HepG2 (cell line): ENCODE results near the gene TXNDC11. TPM values are rescaled to one million over a fixed set of nuclear protein-coding genes. Genes with fewer than 3 reads are reported as not detected.

Experiments used
- ATAC-seq: fragments of 200-7000 bp; cut with Tn5 transposase; 3 replicates; pipeline ENCODE4 v1.9.1; 2020; ENCODE audit warnings: mild to moderate bottlenecking, moderate library complexity
- BruUV-seq: library from RNA; stranded (reverse); fragments of 400-500 nt; replicated peaks from 2 replicates; lab custom pipeline; 2021; lab: Mats Ljungman, UMichigan
- CTCF ChIA-PET: fragments of 300-600 bp; formaldehyde crosslinking; extraction: SDS; loops from one replicate; lab custom pipeline; 2021; ENCODE audit warnings: low total read pairs, inconsistent platforms, low intra/inter-chr PET ratio; lab: Yijun Ruan, JAX
- POLR2A ChIA-PET: fragments of 350-600 bp; sonication (Branson Sonifier 250); formaldehyde crosslinking; loops from one replicate; lab custom pipeline; 2020; ENCODE audit warnings: antibody characterized with exemption, inconsistent platforms; lab: Yijun Ruan, JAX
- DNase-seq: peaks from one replicate; pipeline ENCODE4 v3.0.0-alpha.2; 2015; ENCODE audit warnings: low spot score
- FAIRE-seq: peaks from 3 replicates; lab custom pipeline; 2011; peaks lifted over from hg19 to GRCh38; lab: Jason Lieb, UNC
- H2AFZ ChIP-seq: one replicate; pipeline ENCODE4 v1.6.1; 2011; ENCODE audit warnings: low read length, inconsistent platforms
- H3K27ac ChIP-seq: fragments of 300-600 bp; 3 replicates; pipeline ENCODE4 v1.8.0; 2011; ENCODE audit warnings: mixed run types, mild to moderate bottlenecking, mixed read lengths, low read length, inconsistent platforms; ENCODE audit not compliant: insufficient read depth; ENCODE audit errors: extremely low read length
- H3K27me3 ChIP-seq, 2 experiments: fragments of 200-600 bp in 1 of 2; 2 replicates in 1 of 2; 3 replicates in 1 of 2; pipeline versions ENCODE4 v1.6.0 to v1.8.0; 2011; ENCODE audit warnings: low read length in 2 of 2, mild to moderate bottlenecking in 2 of 2, moderate library complexity in 2 of 2, inconsistent platforms in 1 of 2; ENCODE audit not compliant: insufficient read depth in 2 of 2, control insufficient read depth in 1 of 2
- H3K36me3 ChIP-seq, 2 experiments: fragments of 200-600 bp in 1 of 2; replicated peaks in 1 of 2; 2 replicates in 1 of 2; 3 replicates in 1 of 2; pipeline versions ENCODE4 v1.5.1 to v1.8.0; 2011; ENCODE audit warnings: low read length in 2 of 2, inconsistent platforms in 1 of 2; ENCODE audit not compliant: insufficient read depth in 2 of 2, control insufficient read depth in 1 of 2
- H3K4me1 ChIP-seq: 2 replicates; pipeline ENCODE4 v1.5.1; 2012; ENCODE audit warnings: low read length, inconsistent platforms; ENCODE audit not compliant: insufficient read depth
- H3K4me2 ChIP-seq: 2 replicates; pipeline ENCODE4 v1.6.0; 2011; ENCODE audit warnings: low read depth, low read length, inconsistent platforms
- H3K4me3 ChIP-seq, 3 experiments: fragments of 200-600 bp in 1 of 3; sonication (generic), shearing (Covaris generic) in 1 of 3; replicated peaks in 1 of 3; 2 replicates each; pipeline ENCODE4 v1.5.1; 2011 to 2016; ENCODE audit warnings: low read length in 3 of 3, inconsistent platforms in 2 of 3, low read depth in 2 of 3, mild to moderate bottlenecking in 2 of 3, control low read depth in 1 of 3, mixed read lengths in 1 of 3; ENCODE audit not compliant: insufficient read depth in 1 of 3
- H3K79me2 ChIP-seq: one replicate; pipeline ENCODE4 v1.6.1; 2011; ENCODE audit warnings: low read length, inconsistent platforms; ENCODE audit not compliant: insufficient read depth
- H3K9ac ChIP-seq: 2 replicates; pipeline ENCODE4 v1.6.0; 2011; ENCODE audit warnings: mild to moderate bottlenecking, low read depth, low read length, inconsistent platforms; ENCODE audit not compliant: insufficient read depth
- H3K9me3 ChIP-seq: 2 replicates; pipeline ENCODE4 v1.5.1; 2012; ENCODE audit warnings: mild to moderate bottlenecking, low read length
- H4K20me1 ChIP-seq: 2 replicates; pipeline ENCODE4 v1.6.0; 2011; ENCODE audit warnings: inconsistent platforms, mild to moderate bottlenecking, low read length, moderate library complexity; ENCODE audit not compliant: insufficient read depth
- ATF5 ChIP-seq: sonication (generic); formaldehyde crosslinking; IDR thresholded peaks from 2 replicates; pipeline ENCODE4 v1.4.0; 2020; ENCODE audit warnings: mild to moderate bottlenecking, low read depth, missing genetic modification reagents
- HNRNPLL ChIP-seq: fragments of 200-400 bp; formaldehyde crosslinking; IDR thresholded peaks from 2 replicates; pipeline ENCODE4 v1.6.1; 2017; ENCODE audit warnings: mild to moderate bottlenecking, low read depth, low read length; ENCODE audit not compliant: poor library complexity, severe bottlenecking
- MLXIP ChIP-seq: sonication (generic); formaldehyde crosslinking; IDR thresholded peaks from 2 replicates; pipeline ENCODE4 v1.9.0; 2021; ENCODE audit warnings: missing genetic modification reagents, borderline replicate concordance
- RCOR2 ChIP-seq: IDR thresholded peaks from 2 replicates; pipeline ENCODE4 v1.6.1; 2016; ENCODE audit warnings: missing biosample characterization, missing genetic modification reagents
- TIGD3 ChIP-seq: sonication (generic); formaldehyde crosslinking; IDR thresholded peaks from 2 replicates; pipeline ENCODE4 v1.5.1; 2020; ENCODE audit warnings: mild to moderate bottlenecking, missing genetic modification reagents, borderline replicate concordance
- U2AF1 ChIP-seq: fragments of 200-400 bp; formaldehyde crosslinking; optimal IDR thresholded peaks from 2 replicates; pipeline ENCODE3; 2017; ENCODE audit warnings: mild to moderate bottlenecking, low read depth, low read length
- UBTF ChIP-seq: sonication (generic); formaldehyde crosslinking; IDR thresholded peaks from 2 replicates; pipeline ENCODE4 v1.4.0; 2020; ENCODE audit warnings: mild to moderate bottlenecking, missing genetic modification reagents
- WIZ ChIP-seq: sonication (generic); formaldehyde crosslinking; IDR thresholded peaks from 2 replicates; pipeline ENCODE4 v1.5.1; 2020; ENCODE audit warnings: mild to moderate bottlenecking, missing genetic modification reagents
- ZBTB26 ChIP-seq: IDR thresholded peaks from 2 replicates; pipeline ENCODE4 v1.6.1; 2016; ENCODE audit warnings: missing compliant biosample characterization, missing genetic modification reagents, borderline replicate concordance
- ZNF550 ChIP-seq: sonication (generic); formaldehyde crosslinking; IDR thresholded peaks from 2 replicates; pipeline ENCODE4 v1.4.0; 2020; ENCODE audit warnings: mild to moderate bottlenecking, missing genetic modification reagents, borderline replicate concordance
- ZNF558 ChIP-seq: sonication (generic); formaldehyde crosslinking; IDR thresholded peaks from 2 replicates; pipeline ENCODE4 v1.9.0; 2022; ENCODE audit warnings: mild to moderate bottlenecking, missing genetic modification reagents, borderline replicate concordance
- ZNF660 ChIP-seq: sonication (generic); formaldehyde crosslinking; IDR thresholded peaks from 2 replicates; pipeline ENCODE4 v1.5.1; 2020; ENCODE audit warnings: mild to moderate bottlenecking, low read depth, missing genetic modification reagents, borderline replicate concordance
- ZNF772 ChIP-seq: sonication (generic); formaldehyde crosslinking; IDR thresholded peaks from 2 replicates; pipeline ENCODE4 v1.5.0; 2020; ENCODE audit warnings: mild to moderate bottlenecking, missing genetic modification reagents
- ZNF781 ChIP-seq: sonication (generic); formaldehyde crosslinking; IDR thresholded peaks from 2 replicates; pipeline ENCODE4 v1.5.1; 2020; ENCODE audit warnings: borderline replicate concordance, mild to moderate bottlenecking, missing genetic modification reagents; ENCODE audit errors: not compliant biosample characterization
- WGBS: methylation state at CpG from one replicate; pipeline ENCODE4 v1.1.6; 2017; ENCODE audit warnings: low lambda C conversion rate; 5-methylcytosine and 5-hydroxymethylcytosine counted together
- in situ Hi-C: cut with HindIII; loops from 2 replicates; pipeline ENCODE4 v1.10.0; 2017; ENCODE audit warnings: low pct_unique_long_range_greater_than_20kb; ENCODE audit not compliant: extremely low pct_ligation_motif_present
- intact Hi-C: fragments of 100-400 bp; cut with micrococcal nuclease; formaldehyde crosslinking; loops from one replicate; pipeline ENCODE4 v1.10.0; 2022; ENCODE audit not compliant: unreplicated experiment
- polyA plus RNA-seq, 8 experiments: library from polyadenylated mRNA; depleted of rRNA in 3 of 8; stranded (reverse) in 7 of 8; unstranded in 1 of 8; fragments of >200 nt; fragmentation: Illumina TruSeq in 4 of 8; extraction: Trizol in 4 of 8; gene quantifications; 2 replicates each; pipeline versions ENCODE4 v1.2.1 to v1.2.3, GENCODE V29; 2011 to 2016; ENCODE audit warnings: low read depth in 4 of 8, missing spikeins in 1 of 8, mixed read lengths in 1 of 8; ENCODE audit not compliant: insufficient read depth in 1 of 8
- total RNA-seq, 5 experiments: library from RNA; depleted of rRNA; stranded (reverse); fragments of >200 nt; fragmentation: Illumina TruSeq; extraction: Trizol; gene quantifications; 2 replicates each; pipeline ENCODE4 v1.2.3, GENCODE V29; 2016; ENCODE audit warnings: low read depth in 1 of 5

Gene TXNDC11
- total and polyA plus RNA-seq, 2 of the 13 experiments (the other 11 are each of a cell fraction or from before 2014, with no cell fraction given) = 74.9 to 123 TPM

GRCh38 chr16:11684231-11685025, 58.2 kb downstream of the TXNDC11 start:
- Histone ChIP-seq H3K27me3 (no peaks in the 10 kb centered on the region), H3K4me2 (no peak overlapping the region), H4K20me1 (peaks cover 5% of the 10 kb centered on the region; the same call in 1 of the 2 replicates), H3K9ac (no peak overlapping the region), H3K79me2 (no peaks in the 10 kb centered on the region), H3K27ac (no peak overlapping the region), H3K4me1 (no peaks in the 10 kb centered on the region), H2AFZ (no peak overlapping the region), H3K36me3 (peaks cover 52 to 100% of the 10 kb centered on the region in 2 experiments), H3K4me3 (no peak overlapping the region), H3K9me3 (no peaks in the 10 kb centered on the region)
- ATAC-seq = no peak
- POLR2A ChIA-PET = no interaction called here
- FAIRE-seq = no peak
- no TSS peak for BruUV-seq
- intact Hi-C loops = no loop called here
- 97% methylated on average over 12 of the region's 12 CpGs for WGBS
- in situ Hi-C loops = no loop called here
- CTCF ChIA-PET = no interaction called here
- no peak for DNase-seq
- TF ChIP-seq MLXIP = no peak
- no peak for TF ChIP-seq UBTF (CRISPR knock-in tag)
- TF ChIP-seq ZNF781 = no peak
- no peak for TF ChIP-seq TIGD3
- no peak for TF ChIP-seq ZBTB26 (CRISPR knock-in tag)
- TF ChIP-seq WIZ (CRISPR knock-in tag) = no peak
- TF ChIP-seq ZNF772 = no peak
- no peak for TF ChIP-seq ZNF660 (CRISPR knock-in tag)
- no peak for TF ChIP-seq ZNF550 (CRISPR knock-in tag)
- no peak for TF ChIP-seq U2AF1
- no peak for TF ChIP-seq ATF5 (CRISPR knock-in tag)
- TF ChIP-seq ZNF558 = no peak
- TF ChIP-seq RCOR2 (CRISPR knock-in tag) = no peak
- no peak for TF ChIP-seq HNRNPLL
